ENCODE data around the gene AGPS.
A peak's percentile ranks its signal among the peaks of the same experiment; 100 is the strongest.
"Not testable (repeated sequence)": the region's sequence is repeated elsewhere in the genome, so short reads cannot be mapped to it uniquely, and the experiment has no call there.

AGPS gene

GRCh38 chr2:177545143-177545542 is 152.6 kb downstream of the AGPS start:
- no peaks in the 10 kb centered on the region for H3K36me3 ChIP-seq (ENCODE audit: control insufficient read depth in 1 of 2, insufficient read depth in 2 of 2, low read length in 2 of 2)
- H3K9me3 ChIP-seq (ENCODE audit: control insufficient read depth in 1 of 2, low read length in 2 of 2) = no peaks in the 10 kb centered on the region
- no peaks in the 10 kb centered on the region for H3K27me3 ChIP-seq (ENCODE audit: low read depth, low read length)
- H3K4me3 ChIP-seq (ENCODE audit: low read depth in 1 of 2, low read length in 2 of 2) = no peak overlapping the region
- no peak overlapping the region for H3K27ac ChIP-seq (ENCODE audit: low read length)
- H3K4me1 ChIP-seq (ENCODE audit: control insufficient read depth in 1 of 2, insufficient read depth in 2 of 2, low read length in 2 of 2) = peaks cover 0 to 10% of the 10 kb centered on the region in 2 donors

- Histone ChIP-seq H3K4me3 (ENCODE audit: low read depth in 1 of 2, low read length in 2 of 2) (no peak overlapping the region), H3K9me3 (ENCODE audit: control insufficient read depth in 1 of 2, low read length in 2 of 2) (no peaks in the 10 kb centered on the region), H3K27ac (ENCODE audit: low read length) (no peak overlapping the region), H3K27me3 (ENCODE audit: low read depth, low read length) (no peaks in the 10 kb centered on the region), H3K4me1 (ENCODE audit: control insufficient read depth in 1 of 2, insufficient read depth in 2 of 2, low read length in 2 of 2) (peaks cover 0 to 10% of the 10 kb centered on the region in 2 donors), H3K36me3 (ENCODE audit: control insufficient read depth in 1 of 2, insufficient read depth in 2 of 2, low read length in 2 of 2) (no peaks in the 10 kb centered on the region)
Observed at GRCh38 chr2:177545981-177546585, 153.5 kb downstream of the AGPS start.

- Histone ChIP-seq H3K27me3 (ENCODE audit: low read depth, low read length) (no peaks in the 10 kb centered on the region), H3K9me3 (ENCODE audit: control insufficient read depth in 1 of 2, low read length in 2 of 2) (no peaks in the 10 kb centered on the region), H3K27ac (ENCODE audit: low read length) (no peak overlapping the region), H3K4me3 (ENCODE audit: low read depth in 1 of 2, low read length in 2 of 2) (no peak overlapping the region), H3K4me1 (ENCODE audit: control insufficient read depth in 1 of 2, insufficient read depth in 2 of 2, low read length in 2 of 2) (peaks cover 0 to 8% of the 10 kb centered on the region in 2 donors), H3K36me3 (ENCODE audit: control insufficient read depth in 1 of 2, insufficient read depth in 2 of 2, low read length in 2 of 2) (no peaks in the 10 kb centered on the region)
Observed at GRCh38 chr2:177547122-177547521, 154.5 kb downstream of the AGPS start.

GRCh38 chr2:177547772-177548171 is 155.2 kb downstream of the AGPS start:
- Histone ChIP-seq H3K36me3 (ENCODE audit: control insufficient read depth in 1 of 2, insufficient read depth in 2 of 2, low read length in 2 of 2) (peaks cover 0 to 2% of the 10 kb centered on the region in 2 donors), H3K27ac (ENCODE audit: low read length) (no peak overlapping the region), H3K4me1 (ENCODE audit: control insufficient read depth in 1 of 2, insufficient read depth in 2 of 2, low read length in 2 of 2) (peaks cover 0 to 7% of the 10 kb centered on the region in 2 donors), H3K27me3 (ENCODE audit: low read depth, low read length) (no peaks in the 10 kb centered on the region), H3K4me3 (ENCODE audit: low read depth in 1 of 2, low read length in 2 of 2) (no peak overlapping the region), H3K9me3 (ENCODE audit: control insufficient read depth in 1 of 2, low read length in 2 of 2) (no peaks in the 10 kb centered on the region)

- no peaks in the 10 kb centered on the region for H3K9me3 ChIP-seq (ENCODE audit: control insufficient read depth in 1 of 2, low read length in 2 of 2)
- no peak overlapping the region for H3K27ac ChIP-seq (ENCODE audit: low read length)
- peaks cover 0 to 4% of the 10 kb centered on the region in 2 donors for H3K36me3 ChIP-seq (ENCODE audit: control insufficient read depth in 1 of 2, insufficient read depth in 2 of 2, low read length in 2 of 2)
- no peaks in the 10 kb centered on the region for H3K27me3 ChIP-seq (ENCODE audit: low read depth, low read length)
- H3K4me1 ChIP-seq (ENCODE audit: control insufficient read depth in 1 of 2, insufficient read depth in 2 of 2, low read length in 2 of 2) = peaks cover 0 to 3% of the 10 kb centered on the region in 2 donors
- no peak overlapping the region for H3K4me3 ChIP-seq (ENCODE audit: low read depth in 1 of 2, low read length in 2 of 2)
Observed at GRCh38 chr2:177548636-177549035, 156.1 kb downstream of the AGPS start.

GRCh38 chr2:177549171-177549570 is 156.6 kb downstream of the AGPS start:
- Histone ChIP-seq H3K27ac (ENCODE audit: low read length) (no peak overlapping the region), H3K27me3 (ENCODE audit: low read depth, low read length) (no peaks in the 10 kb centered on the region), H3K4me3 (ENCODE audit: low read depth in 1 of 2, low read length in 2 of 2) (no peak overlapping the region), H3K36me3 (ENCODE audit: control insufficient read depth in 1 of 2, insufficient read depth in 2 of 2, low read length in 2 of 2) (peaks cover 0 to 4% of the 10 kb centered on the region in 2 donors), H3K4me1 (ENCODE audit: control insufficient read depth in 1 of 2, insufficient read depth in 2 of 2, low read length in 2 of 2) (peaks cover 0 to 5% of the 10 kb centered on the region in 2 donors), H3K9me3 (ENCODE audit: control insufficient read depth in 1 of 2, low read length in 2 of 2) (no peaks in the 10 kb centered on the region)

GRCh38 chr2:177550264-177551200 is 158.0 kb downstream of the AGPS start:
- no peaks in the 10 kb centered on the region for H3K9me3 ChIP-seq (ENCODE audit: control insufficient read depth in 1 of 2, low read length in 2 of 2)
- H3K27me3 ChIP-seq (ENCODE audit: low read depth, low read length) = no peaks in the 10 kb centered on the region
- H3K4me3 ChIP-seq (ENCODE audit: low read depth in 1 of 2, low read length in 2 of 2) = no peak overlapping the region
- H3K36me3 ChIP-seq (ENCODE audit: control insufficient read depth in 1 of 2, insufficient read depth in 2 of 2, low read length in 2 of 2) = peaks cover 0 to 4% of the 10 kb centered on the region in 2 donors
- H3K27ac ChIP-seq (ENCODE audit: low read length) = no peak overlapping the region
- H3K4me1 ChIP-seq (ENCODE audit: control insufficient read depth in 1 of 2, insufficient read depth in 2 of 2, low read length in 2 of 2) = peaks cover 0 to 5% of the 10 kb centered on the region in 2 donors

GRCh38 chr2:177551360-177551759 is 158.8 kb downstream of the AGPS start:
- H3K9me3 ChIP-seq (ENCODE audit: control insufficient read depth in 1 of 2, low read length in 2 of 2); H3K4me1 ChIP-seq (ENCODE audit: control insufficient read depth in 1 of 2, insufficient read depth in 2 of 2, low read length in 2 of 2); H3K27ac ChIP-seq (ENCODE audit: low read length); H3K27me3 ChIP-seq (ENCODE audit: low read depth, low read length); H3K36me3 ChIP-seq (ENCODE audit: control insufficient read depth in 1 of 2, insufficient read depth in 2 of 2, low read length in 2 of 2); H3K4me3 ChIP-seq (ENCODE audit: low read depth in 1 of 2, low read length in 2 of 2): not testable (repeated sequence)

- Histone ChIP-seq H3K27ac (ENCODE audit: low read length) (no peak overlapping the region), H3K4me1 (ENCODE audit: control insufficient read depth in 1 of 2, insufficient read depth in 2 of 2, low read length in 2 of 2) (peaks cover 0 to 5% of the 10 kb centered on the region in 2 donors)
Observed at GRCh38 chr2:177551989-177552421, 159.4 kb downstream of the AGPS start.

GRCh38 chr2:177552422-177553175 is 160.0 kb downstream of the AGPS start:
- H3K9me3 ChIP-seq (ENCODE audit: control insufficient read depth in 1 of 2, low read length in 2 of 2) = no peaks in the 10 kb centered on the region
- H3K36me3 ChIP-seq (ENCODE audit: control insufficient read depth in 1 of 2, insufficient read depth in 2 of 2, low read length in 2 of 2) = peaks cover 0 to 4% of the 10 kb centered on the region in 2 donors
- peaks cover 0 to 5% of the 10 kb centered on the region in 2 donors for H3K4me1 ChIP-seq (ENCODE audit: control insufficient read depth in 1 of 2, insufficient read depth in 2 of 2, low read length in 2 of 2)
- H3K27me3 ChIP-seq (ENCODE audit: low read depth, low read length) = no peaks in the 10 kb centered on the region
- peak overlapping the region; percentile 95 for H3K27ac ChIP-seq (ENCODE audit: low read length)
- H3K4me3 ChIP-seq (ENCODE audit: low read depth in 1 of 2, low read length in 2 of 2) = peak overlapping the region; percentile 86 to 98

More at GRCh38 chr2:177551989-177552421, 159.4 kb downstream of the AGPS start:
- H3K27me3 ChIP-seq (ENCODE audit: low read depth, low read length) = no peaks in the 10 kb centered on the region
- H3K9me3 ChIP-seq (ENCODE audit: control insufficient read depth in 1 of 2, low read length in 2 of 2) = no peaks in the 10 kb centered on the region
- H3K4me3 ChIP-seq (ENCODE audit: low read depth in 1 of 2, low read length in 2 of 2) = peak overlapping the region; percentile 86 to 98
- peaks cover 0 to 4% of the 10 kb centered on the region in 2 donors for H3K36me3 ChIP-seq (ENCODE audit: control insufficient read depth in 1 of 2, insufficient read depth in 2 of 2, low read length in 2 of 2)
